ENCODE results near the gene PPP4R1. TPM values are rescaled to one million over a fixed set of nuclear protein-coding genes. Genes with fewer than 3 reads are reported as not detected.

PPP4R1 gene
- polyA plus RNA-seq, 1 of the 3 experiments (the other 2 are of a cell fraction) = 53.4 TPM

DNA sequence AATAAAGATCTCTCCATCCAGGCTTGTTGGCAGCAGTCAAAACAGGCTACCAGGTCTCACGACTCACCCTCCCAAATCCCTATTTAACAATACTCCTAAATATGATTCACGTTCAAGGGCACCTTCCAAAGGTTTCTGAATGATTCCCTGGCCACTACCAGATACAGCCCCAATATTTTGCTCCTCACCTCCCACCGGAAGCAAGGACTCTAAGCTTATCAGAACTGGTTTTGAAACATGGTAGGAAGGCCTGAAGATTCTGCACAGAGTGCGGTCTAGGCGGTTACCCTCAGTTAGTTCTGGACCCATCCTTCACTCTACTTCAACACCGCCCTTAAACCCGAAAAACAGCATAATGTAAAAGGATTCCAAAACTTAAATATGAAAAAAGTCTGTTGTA, 5.2 kb downstream of the PPP4R1 start:
- Histone ChIP-seq H3K27ac (ENCODE audit: low read depth in 2 of 2, low read length in 1 of 2) (0 out of 4 replicates have a peak overlapping the region, but pooled peaks of 1 of the 2 experiments have one; percentile 3), H4K20me1 (ENCODE audit: insufficient read depth) (peaks cover 90% of the 10 kb centered on the region), H3K27me3 (ENCODE audit: insufficient read depth) (no peaks in the 10 kb centered on the region), H3K4me1 (ENCODE audit: control insufficient read depth in 1 of 2, insufficient read depth in 2 of 2, low read depth in 1 of 2, low read length in 1 of 2) (peaks cover 7 to 16% of the 10 kb centered on the region in 2 experiments; a peak in 3 of 4 replicates), H3F3A (replicated peaks; ENCODE audit: insufficient read depth) (peaks cover 5% of the 10 kb centered on the region), H2AFZ (ENCODE audit: low read depth) (no peak overlapping the region), H3K4me2 (no peak overlapping the region), H3K79me2 (ENCODE audit: insufficient read depth) (peaks cover 98% of the 10 kb centered on the region), H3K36me3 (replicated peaks in 1 of 2; ENCODE audit: control insufficient read depth in 1 of 2, insufficient read depth in 2 of 2, low read length in 1 of 2) (peaks cover 15 to 42% of the 10 kb centered on the region in 2 experiments), H3K4me3 (ENCODE audit: low read depth in 2 of 2, low read length in 1 of 2) (0 out of 4 replicates have a peak overlapping the region, but pooled peaks of 1 of the 2 experiments have one; percentile 7), H3K9ac (no peak overlapping the region), H3K9me2 (no peaks in the 10 kb centered on the region), H3K9me3 (no peaks in the 10 kb centered on the region)
- WGBS (ENCODE audit: low lambda C conversion rate) = 79% methylated on average over 7 of the region's 7 CpGs
- TF ChIP-seq, protein P1, sequence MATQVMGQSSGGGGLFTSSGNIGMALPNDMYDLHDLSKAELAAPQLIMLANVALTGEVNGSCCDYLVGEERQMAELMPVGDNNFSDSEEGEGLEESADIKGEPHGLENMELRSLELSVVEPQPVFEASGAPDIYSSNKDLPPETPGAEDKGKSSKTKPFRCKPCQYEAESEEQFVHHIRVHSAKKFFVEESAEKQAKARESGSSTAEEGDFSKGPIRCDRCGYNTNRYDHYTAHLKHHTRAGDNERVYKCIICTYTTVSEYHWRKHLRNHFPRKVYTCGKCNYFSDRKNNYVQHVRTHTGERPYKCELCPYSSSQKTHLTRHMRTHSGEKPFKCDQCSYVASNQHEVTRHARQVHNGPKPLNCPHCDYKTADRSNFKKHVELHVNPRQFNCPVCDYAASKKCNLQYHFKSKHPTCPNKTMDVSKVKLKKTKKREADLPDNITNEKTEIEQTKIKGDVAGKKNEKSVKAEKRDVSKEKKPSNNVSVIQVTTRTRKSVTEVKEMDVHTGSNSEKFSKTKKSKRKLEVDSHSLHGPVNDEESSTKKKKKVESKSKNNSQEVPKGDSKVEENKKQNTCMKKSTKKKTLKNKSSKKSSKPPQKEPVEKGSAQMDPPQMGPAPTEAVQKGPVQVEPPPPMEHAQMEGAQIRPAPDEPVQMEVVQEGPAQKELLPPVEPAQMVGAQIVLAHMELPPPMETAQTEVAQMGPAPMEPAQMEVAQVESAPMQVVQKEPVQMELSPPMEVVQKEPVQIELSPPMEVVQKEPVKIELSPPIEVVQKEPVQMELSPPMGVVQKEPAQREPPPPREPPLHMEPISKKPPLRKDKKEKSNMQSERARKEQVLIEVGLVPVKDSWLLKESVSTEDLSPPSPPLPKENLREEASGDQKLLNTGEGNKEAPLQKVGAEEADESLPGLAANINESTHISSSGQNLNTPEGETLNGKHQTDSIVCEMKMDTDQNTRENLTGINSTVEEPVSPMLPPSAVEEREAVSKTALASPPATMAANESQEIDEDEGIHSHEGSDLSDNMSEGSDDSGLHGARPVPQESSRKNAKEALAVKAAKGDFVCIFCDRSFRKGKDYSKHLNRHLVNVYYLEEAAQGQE (IDR thresholded peaks at IDR 0.05; ENCODE audit: low read depth, low read length) = no peak
- TF ChIP-seq NFIC (IDR thresholded peaks at IDR 0.05; ENCODE audit: borderline replicate concordance) = no peak
- no peak for TF ChIP-seq RAD21 (IDR thresholded peaks at IDR 0.05; ENCODE audit: low read length)
- no peak for TF ChIP-seq FOSL2 (IDR thresholded peaks at IDR 0.05; ENCODE audit: borderline replicate concordance, low read depth)
- no peak for TF ChIP-seq MXI1 (IDR thresholded peaks at IDR 0.05; ENCODE audit: low read depth, low read length)
- no peak for TF ChIP-seq JUND (IDR thresholded peaks at IDR 0.05)
- no peak for TF ChIP-seq GATA2 (CRISPR knock-in tag; IDR thresholded peaks at IDR 0.05)
- TF ChIP-seq CHD2 (IDR thresholded peaks at IDR 0.05; ENCODE audit: low read length, partially characterized antibody) = no peak
- no peak for TF ChIP-seq NRF1 (IDR thresholded peaks at IDR 0.05; ENCODE audit: low read depth, low read length)
- TF ChIP-seq TEAD4 (IDR thresholded peaks at IDR 0.05; ENCODE audit: borderline replicate concordance, insufficient read depth) = no peak
- no peak for TF ChIP-seq EZH2phosphoT487 (IDR thresholded peaks at IDR 0.05; ENCODE audit: borderline replicate concordance, low read depth)
- no peak for TF ChIP-seq RCOR1 (IDR thresholded peaks at IDR 0.05; ENCODE audit: low read length)
- TF ChIP-seq EP300 (IDR thresholded peaks at IDR 0.05; ENCODE audit: borderline replicate concordance in 1 of 2, low read depth in 1 of 2, low read length in 1 of 2) = no peak
- no peak for TF ChIP-seq SIN3A (IDR thresholded peaks at IDR 0.05; ENCODE audit: borderline replicate concordance, low read depth, low read length)
- TF ChIP-seq MEF2A (IDR thresholded peaks at IDR 0.05; ENCODE audit: borderline replicate concordance, low read depth) = no peak
- no peak for TF ChIP-seq POLR2AphosphoS5 (IDR thresholded peaks at IDR 0.05; ENCODE audit: low read depth, low read length)
- TF ChIP-seq, protein P2, sequence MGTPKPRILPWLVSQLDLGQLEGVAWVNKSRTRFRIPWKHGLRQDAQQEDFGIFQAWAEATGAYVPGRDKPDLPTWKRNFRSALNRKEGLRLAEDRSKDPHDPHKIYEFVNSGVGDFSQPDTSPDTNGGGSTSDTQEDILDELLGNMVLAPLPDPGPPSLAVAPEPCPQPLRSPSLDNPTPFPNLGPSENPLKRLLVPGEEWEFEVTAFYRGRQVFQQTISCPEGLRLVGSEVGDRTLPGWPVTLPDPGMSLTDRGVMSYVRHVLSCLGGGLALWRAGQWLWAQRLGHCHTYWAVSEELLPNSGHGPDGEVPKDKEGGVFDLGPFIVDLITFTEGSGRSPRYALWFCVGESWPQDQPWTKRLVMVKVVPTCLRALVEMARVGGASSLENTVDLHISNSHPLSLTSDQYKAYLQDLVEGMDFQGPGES (IDR thresholded peaks at IDR 0.05; ENCODE audit: low read depth, low read length) = no peak
- no peak for TF ChIP-seq TAF1 (IDR thresholded peaks at IDR 0.05; ENCODE audit: borderline replicate concordance, low read depth, low read length)
- TF ChIP-seq, protein P3, sequence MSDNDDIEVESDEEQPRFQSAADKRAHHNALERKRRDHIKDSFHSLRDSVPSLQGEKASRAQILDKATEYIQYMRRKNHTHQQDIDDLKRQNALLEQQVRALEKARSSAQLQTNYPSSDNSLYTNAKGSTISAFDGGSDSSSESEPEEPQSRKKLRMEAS (IDR thresholded peaks at IDR 0.05; ENCODE audit: low read depth) = no peak
- TF ChIP-seq, protein P4, sequence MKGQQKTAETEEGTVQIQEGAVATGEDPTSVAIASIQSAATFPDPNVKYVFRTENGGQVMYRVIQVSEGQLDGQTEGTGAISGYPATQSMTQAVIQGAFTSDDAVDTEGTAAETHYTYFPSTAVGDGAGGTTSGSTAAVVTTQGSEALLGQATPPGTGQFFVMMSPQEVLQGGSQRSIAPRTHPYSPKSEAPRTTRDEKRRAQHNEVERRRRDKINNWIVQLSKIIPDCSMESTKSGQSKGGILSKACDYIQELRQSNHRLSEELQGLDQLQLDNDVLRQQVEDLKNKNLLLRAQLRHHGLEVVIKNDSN (IDR thresholded peaks at IDR 0.05; ENCODE audit: borderline replicate concordance, low read depth) = no peak
- no peak for DNase-seq
- ChIA-PET CTCF (interaction anchor here (0.7 to 1.0 kb wide), 3 partner anchors 56 to 176 kb away, joined by 3 read pairs; no protein-coding TSS in a partner anchor), POLR2A (no interaction called here)
